ENCODE measurements around the gene SNCB.

SNCB gene

DNA sequence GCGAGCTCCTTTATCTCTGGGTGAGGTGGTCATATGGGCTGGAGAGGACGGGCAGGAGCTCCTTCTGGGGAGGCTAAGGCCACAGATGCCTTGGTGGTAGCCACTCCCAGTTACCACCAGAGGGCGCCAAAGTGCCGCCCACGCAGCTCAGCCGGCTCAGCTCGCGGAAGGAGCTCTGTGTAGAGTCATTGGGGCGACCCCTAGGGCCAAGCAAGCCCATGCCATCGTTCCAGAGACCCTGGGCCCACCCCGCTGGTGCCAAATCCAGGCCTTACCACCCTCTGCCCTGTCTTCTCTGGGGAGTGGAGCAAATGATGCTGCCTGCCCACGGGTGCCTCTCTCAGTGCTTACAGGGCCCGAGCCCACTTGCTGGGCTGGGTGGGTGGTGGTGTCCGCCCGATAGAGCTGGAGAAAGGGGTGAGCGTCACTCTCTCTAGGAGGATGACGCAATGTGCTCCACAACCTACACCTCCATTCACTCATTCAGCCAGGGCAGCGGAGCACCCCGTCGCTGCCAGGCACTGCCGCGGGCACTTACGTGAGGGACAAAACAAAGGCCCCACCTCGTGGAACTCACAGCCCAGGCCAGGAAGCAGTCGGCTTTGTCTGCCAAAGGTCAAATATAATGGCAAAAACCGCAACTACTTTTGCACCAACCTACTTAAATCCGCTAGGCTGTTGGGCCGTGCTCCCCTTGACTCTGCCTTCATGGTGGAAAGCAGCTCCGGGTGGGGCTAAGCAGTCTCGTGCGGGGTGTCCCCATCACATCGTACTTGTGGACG lies 30.7 kb upstream of the SNCB start:
- DNase-seq = peak; percentile 84

DNA sequence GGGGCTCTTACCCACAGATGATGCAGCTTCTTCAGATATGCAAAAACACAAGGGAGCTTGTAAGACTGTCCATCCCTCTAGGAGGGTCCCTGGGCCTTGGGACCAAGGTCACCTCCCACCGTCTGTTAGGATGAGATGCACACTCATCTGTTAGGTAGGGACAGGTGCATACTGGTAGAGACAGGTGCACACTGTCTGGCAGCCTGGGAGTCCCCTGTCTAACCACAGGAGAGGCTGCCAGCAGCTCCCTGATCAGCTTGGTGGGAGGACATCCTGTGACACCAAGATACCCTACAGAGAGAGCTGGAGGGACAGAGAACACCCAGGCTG lies 30.2 kb upstream of the SNCB start:
- no peak for DNase-seq

DNA sequence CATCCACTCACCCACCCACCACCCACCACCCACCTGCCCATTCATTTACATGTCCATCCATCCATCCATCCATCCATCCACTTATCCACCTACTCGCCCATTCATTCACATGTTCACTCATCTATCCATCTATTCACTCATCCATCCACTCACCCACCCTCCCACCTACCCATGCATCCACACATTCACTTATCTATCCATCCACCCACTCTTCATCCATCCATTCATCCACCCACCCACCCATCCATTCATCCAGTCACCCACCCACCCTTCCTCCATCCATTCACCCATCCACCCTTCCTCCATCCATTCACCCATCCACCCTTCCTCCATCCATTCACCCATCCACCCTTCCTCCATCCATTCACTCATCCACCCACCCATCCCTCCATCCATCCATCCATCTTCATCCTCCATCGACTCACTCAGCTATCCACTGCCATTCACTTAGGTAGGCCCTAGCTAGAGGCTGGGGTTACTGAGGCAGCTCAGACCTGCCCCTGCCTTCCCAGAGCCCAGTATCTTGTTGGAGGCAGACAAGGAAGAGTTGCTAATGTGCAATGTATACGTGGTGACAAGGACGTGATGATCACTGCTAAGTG lies 29.6 kb upstream of the SNCB start:
- no peak for DNase-seq

DNA sequence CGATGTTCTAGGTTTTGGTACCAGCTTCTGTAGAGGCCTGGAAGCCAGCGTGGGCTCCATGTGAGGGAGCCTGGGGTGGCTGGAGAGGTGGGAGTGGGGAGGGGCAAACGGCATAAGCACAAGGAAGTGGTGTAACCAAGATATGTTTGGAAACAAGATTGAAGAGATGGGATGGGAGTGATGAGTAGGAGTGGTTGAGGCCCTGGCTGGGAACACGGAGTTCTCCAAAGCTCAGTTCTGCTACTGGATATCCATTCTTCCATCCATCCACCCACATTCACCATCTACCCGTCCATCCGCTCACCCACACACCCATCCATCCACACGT lies 29.1 kb upstream of the SNCB start:
- DNase-seq = no peak

DNA sequence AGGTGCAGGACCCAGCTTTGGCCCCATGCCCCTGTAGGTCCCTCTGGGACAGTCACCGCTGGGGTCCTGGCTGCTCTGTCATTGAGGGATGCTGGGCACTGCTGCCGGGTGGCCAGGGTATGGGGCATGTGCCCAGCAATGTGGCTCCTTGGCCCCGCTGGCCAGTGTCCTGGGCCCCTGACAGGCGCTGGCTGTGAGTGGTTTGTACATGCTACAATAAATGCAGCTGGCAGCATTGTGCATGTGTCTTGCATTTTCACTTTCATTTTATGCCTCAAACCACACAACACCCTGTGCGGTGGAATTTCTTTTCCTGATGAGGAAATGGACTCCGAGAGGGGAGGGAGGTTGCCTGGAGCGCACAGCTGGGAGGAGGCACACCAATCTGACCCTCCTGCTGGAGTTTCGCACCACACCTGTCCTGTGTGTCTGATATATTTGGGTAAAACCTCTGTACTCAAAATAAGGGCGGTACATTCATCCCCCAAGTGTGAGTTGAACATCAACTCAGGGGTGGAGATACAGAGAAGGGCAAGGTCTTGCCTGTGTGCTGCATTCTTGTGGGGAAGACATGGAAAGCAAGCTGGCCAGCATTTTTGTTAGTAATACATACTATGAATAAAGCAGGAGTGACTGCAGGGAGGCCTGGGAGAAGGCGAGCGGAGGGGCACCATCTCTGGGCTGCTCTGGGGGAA lies 28.6 kb upstream of the SNCB start:
- DNase-seq = no peak

DNA sequence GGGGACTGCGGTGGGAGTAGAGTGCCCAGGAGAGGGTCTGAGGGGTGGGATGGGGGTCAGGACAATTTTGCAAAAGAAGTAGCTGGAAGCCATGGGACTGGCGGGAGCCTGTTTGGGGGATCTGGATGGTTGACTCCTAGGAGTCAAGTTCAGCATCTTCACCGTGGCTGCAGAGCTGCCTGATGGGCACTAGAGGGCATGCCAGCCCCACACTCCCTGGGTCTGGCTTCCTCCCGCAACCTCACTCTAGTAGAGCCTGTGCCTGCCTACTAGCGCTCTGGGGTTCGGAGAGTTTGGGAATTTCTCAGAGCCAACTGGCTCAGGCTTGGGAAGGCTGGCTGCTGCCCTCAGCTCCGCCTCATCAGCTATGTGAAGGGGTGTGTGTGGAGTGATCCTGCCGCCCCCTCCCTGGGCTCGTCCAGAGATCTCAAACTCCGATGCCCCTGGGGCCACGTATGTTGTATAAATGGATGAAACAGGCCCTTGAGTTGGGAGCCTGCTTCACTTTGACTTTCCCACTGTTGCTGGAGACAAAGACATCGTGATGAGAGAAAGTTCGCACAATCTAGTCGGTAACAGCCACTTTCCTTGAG lies 27.8 kb upstream of the SNCB start:
- peak; percentile 69 for DNase-seq

DNA sequence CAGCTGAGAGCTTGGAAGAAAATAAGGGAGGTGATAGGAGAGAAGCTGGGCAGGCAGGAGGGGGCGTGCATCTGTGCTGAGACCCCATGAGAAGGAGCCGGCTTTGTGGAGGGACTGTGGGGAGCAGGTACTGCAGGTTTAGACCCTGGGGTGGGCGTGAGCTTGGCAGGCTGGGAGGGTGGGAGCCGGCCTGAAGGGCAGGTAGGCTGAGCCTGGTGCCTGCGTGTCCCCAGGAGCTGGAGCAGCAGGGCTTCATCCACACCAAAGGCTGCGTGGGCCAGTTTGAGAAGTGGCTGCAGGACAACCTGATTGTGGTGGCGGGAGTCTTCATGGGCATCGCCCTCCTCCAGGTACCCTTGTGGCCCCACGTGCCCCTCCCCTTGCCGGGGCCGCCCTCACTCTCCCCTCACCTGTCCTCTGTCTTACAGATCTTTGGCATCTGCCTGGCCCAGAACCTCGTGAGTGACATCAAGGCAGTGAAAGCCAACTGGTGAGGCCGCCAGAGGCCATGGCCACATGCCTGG lies 26.2 kb upstream of the SNCB start:
- no peak for DNase-seq

DNA sequence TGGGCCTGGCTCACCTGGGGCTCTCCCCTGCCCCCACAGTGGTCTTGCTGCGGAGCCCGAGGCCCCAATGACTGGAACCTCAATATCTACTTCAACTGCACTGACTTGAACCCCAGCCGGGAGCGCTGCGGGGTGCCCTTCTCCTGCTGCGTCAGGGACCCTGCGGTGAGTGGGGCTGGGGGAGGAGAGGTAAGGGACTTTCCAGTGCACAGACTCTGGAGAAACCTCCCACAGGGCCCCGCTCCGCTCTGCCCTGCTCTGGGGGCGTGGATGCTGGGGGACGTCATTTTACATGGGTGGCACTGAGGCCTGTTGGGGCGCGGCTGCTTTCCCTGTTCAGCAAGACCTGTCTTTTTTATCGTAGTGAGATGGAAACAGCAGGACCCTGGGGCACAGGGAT lies 24.5 kb upstream of the SNCB start:
- DNase-seq = no peak

DNA sequence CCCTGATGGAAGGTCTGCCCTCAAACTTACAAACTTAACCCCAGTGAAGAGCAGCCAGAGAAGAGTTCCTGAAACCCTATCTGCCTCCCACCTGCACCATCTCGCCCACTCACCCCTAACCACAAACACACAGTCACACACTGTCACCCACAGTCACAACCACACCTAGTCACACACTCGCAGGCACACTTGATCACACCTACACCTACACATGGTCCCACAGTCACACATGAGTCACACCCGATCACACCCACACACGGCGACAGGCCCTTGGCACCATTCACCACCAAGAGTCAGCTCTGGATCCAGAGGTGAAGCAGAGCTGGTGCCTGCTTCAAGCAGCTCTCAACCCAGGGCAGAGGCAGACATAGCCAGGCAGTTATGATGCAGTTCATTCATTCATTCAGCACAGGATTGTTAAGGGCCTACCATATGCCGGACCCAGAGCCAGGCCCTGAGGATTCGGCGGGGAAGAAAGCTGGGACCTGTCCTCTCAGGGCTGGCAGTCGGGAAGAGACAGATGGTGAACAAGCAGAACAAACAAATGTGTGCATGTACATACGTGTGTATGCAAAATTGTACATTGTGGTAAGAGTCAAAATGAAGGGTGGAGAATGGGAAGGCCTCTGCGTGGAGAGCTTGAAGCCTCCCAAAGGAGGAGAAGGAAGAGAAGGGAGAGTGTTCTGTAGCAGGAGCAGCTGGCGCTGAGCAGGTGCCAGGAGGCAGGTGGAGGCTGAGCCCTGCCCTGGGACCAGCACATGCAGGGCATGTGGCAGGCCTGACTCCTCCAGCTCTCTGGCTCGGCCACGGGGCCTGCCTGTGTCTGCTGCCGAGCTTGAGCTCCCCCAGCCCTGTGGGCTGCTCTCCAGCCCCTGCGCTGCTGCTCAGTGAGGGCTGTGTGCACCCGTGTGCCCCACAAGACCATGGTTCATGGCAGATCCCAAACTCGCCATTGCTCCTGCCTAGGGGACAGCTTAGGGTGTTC lies 23.4 kb upstream of the SNCB start:
- peak; percentile 86 for DNase-seq

DNA sequence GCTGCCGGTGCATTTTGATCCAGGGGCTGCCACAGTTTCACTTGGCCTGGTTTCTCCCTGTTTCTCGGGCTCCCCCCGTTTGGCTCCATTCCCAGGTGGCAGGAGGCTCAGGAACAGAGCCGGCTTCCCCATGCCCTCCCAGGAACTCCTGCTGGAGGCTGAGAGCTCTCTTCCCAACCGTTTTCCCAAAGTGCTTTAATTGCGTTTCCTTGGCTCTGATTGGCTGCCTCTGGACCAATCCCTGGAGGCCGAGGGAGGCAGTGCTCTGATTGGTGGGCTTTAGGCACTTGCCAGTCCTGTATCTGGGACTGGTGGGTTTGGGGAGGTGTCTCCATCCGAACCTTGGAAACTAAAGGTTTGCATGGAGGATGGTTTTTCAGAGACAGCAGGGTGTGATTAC lies 21.8 kb upstream of the SNCB start:
- DNase-seq = no peak

DNA sequence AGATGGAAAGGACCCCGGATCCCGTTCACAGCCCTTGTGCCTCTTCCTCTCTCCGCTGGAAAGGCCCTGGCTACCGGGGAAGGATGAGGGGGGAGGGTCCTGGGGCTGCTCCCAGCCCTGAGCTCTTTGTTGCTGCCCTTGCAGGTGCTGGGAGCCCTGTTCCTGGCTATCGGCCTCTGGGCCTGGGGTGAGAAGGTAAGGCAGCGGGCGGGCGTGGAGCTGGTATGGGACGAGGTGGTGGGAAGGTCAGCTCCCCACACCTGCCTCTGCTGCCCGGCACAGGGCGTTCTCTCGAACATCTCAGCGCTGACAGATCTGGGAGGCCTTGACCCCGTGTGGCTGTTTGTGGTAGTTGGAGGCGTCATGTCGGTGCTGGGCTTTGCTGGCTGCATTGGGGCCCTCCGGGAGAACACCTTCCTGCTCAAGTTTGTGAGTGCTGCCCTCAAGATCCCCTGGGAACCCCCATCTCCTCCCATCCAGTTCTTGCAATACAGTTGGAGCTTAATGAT lies 21.2 kb upstream of the SNCB start:
- no peak for DNase-seq

DNA sequence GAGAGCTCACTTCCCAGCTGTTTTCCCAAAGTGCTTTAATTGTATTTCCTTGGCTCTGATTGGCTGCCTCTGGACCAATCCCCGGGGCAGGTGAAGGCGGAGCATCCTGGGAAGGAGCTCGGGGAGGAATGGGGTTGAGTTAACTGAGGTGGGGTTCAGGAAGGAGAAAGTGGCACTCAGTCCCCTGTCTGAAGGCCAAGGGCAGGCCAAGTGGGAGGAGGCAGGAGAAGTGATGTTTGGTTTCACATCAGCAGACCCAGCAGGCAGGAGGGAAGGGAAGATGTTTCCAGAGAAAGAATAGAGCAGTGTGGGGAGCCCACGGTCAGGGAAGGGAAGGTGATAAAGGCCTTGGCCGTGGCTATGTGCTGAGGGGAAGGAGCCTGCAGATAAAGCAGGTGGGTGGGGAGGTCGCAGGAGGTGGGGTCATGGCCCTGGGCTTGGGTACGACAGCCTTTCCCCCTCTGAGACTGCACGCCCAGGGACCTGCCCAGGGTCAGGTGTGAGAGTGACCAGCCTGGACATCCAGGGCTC lies 20.1 kb upstream of the SNCB start:
- DNase-seq = no peak

DNA sequence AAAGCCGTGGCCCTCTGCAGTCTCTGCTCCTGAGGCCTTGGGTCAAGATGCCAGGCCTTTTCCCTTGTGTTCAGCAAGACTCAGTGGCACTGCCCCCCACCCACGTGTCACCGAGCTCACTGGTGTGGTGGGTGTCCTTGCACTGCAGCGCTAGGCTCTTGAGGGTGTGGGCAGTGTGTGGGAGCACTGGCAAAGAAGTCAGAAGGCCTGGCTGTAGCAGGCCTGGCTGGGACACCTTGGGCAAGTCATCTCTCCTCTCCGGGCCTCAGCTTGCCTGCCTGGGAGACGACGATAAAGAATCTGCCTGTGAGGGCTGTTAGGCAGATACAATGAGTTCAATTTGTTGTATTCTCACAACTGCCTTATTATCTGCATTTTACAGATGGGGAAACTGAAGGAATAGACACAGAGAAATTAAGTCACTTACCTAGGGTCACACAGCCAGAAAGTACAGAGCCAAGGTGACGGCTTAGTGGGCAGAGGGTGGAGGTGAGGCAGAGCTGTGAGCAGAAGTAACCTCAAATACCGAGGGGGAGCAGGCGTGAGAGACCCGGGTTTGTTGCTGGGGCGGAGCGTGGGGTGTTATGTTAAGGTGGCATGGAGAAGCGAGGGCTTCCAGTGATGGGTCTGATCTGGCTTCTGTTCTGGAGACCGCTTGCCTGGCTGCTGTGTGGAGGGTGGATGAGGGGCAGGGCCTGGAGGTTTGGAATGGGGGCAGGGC lies 18.3 kb upstream of the SNCB start:
- DNase-seq = peak; percentile 57

DNA sequence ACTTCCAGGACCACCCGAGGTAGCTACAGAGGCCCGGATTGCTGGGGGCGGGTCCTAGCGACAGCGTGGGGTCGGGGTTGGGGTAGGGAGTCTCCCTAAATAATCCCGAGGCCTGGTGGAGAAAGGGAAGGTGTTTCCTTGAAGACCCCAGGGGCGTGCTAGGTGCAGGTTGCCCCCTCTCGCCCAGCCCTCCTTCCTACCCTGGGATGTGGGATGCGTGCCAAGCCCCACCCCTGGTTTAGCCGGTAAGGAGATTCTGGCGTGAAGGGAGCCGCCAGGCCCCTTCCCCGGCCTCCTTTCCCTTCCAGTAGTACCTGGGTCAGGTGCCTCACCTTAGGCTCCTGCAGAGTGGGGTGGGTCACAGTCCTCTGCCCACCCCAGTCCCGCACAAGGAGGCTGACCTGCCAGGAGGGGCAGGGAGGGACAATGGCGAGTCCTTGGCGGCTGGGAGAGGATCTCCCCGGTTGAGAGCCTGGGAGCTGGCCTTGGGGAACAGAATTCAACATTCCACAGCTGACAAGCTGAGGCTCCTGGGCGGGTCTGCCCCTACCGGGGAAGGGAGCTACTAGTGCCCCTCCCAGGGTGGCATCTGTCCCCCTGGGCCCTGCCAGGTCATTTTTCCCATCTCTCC lies 17.6 kb upstream of the SNCB start:
- no peak for DNase-seq

DNA sequence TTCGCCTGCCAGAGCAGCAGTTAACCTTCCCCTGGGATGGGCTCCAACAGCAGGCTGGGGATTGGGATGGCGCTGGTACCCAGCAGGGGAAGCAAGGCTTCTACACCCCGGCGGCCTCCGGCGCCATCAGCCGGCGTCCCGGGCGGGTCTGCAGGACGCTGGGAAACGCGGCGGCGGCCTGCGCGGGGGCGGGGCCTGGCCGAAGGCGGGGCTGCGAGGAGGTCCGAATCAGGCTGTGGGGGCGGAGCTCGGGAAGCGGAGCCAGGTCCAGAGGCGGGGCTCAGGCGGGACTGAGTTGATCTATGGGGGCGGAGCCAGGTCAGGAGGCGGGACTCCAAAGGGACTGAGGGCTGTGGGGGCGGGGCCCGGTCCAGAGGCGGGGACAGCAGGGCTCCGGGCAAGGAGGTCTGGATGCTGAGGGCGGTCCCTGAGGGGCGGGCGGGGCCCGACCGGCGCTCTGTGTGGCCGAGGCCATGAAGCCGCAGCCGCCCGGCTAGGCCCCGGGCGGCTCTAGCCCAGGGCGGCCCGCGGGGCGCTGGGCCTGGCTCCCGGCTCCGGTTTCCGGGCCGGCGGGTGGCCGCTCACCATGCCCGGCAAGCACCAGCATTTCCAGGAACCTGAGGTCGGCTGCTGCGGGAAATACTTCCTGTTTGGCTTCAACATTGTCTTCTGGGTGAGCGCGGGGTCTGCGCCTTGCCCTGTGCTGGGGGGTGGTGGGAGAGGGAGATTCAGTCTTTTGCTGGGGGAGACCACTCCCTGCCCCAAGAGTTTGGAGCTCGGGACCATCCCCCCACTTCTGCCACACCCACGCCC lies 16.9 kb upstream of the SNCB start, which contains the start of gene TSPAN17:
Gene TSPAN17 (plus strand): TSS at position 455 of the 813 bp plus-strand sequence. CDS start 132 bp downstream, at position 587.
- DNase-seq = peak; percentile 99

DNA sequence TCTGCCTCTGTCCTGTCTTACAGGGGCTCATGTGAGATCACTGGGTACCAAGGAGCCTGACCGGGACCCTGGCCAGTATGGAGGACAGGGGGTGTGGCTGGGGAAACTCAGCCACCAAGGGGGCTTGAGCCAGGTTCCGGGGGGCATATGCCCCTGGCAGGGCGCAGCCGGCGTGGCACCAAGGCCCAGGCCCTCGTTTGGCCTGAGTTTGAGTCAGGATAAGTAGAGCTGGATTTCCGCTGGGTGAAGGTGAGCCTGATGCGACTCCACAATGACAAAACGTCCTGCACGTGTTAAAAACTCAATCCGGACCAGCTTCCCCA lies 16.3 kb upstream of the SNCB start:
- DNase-seq = no peak

DNA sequence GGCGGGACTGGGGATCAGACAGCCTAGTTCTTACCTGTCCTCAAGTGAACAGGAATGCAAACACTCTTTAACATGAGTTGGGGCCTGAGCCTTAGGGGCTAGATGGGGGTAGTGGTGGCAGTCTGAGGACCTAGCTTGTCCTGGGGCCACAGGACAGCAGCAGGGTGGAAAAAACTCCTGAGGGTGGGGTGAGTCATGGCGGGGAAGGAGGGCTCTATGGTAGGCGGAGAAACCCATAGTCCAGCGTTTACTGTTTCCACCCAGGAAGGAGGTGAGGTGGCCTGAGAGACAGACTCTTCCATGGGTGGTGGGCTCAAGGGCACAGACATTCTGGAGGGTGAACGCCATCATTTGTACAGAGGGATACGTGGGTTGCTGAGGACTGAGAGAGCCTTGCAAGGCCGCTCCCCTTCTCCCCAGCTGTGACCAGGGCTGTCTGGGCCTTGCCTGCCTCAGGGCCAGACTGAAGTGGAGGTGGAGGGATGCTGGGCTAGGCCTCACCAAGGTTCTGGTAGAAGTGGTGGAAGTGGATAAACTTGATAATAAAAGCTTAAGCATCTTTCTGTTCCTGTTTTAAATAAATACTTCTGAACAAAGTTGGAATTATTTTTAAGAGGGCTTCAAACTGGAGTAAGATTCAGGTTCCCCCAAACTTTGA lies 15.8 kb upstream of the SNCB start:
- DNase-seq = no peak

DNA sequence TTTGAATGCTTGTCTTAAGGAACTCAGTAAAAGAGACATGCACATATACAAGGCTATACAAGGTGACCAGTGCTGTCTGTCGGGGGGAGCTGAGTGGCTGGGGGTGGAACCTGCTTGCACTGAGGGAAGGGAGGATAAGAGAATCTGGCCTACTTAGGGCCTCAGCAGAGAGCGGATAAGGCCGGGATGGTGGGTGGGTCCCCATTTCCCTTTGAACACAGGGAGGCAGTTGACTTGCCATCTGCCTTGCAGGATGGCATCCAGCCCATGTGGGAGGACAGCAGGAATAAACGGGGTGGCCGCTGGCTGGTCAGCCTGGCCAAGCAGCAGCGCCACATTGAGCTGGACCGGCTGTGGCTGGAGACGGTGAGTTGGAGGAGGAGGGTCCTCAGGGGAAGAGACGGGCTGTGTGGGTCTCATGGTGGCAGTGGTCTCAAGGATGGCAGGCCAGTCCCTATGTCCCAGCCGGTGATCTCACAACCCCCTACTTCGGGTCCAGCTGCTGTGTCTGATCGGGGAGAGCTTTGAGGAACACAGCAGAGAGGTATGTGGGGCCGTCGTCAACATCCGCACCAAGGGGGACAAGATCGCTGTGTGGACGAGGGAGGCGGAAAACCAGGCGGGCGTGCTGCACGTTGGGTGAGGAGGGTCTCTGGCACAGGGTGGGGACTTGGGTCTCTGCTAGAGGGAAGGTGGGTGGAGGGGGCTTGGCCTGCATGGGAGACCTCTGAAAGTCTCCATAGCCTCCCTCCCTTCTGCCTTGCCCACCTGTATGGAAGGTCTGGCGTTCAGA lies 14.7 kb upstream of the SNCB start:
- DNase-seq = no peak

DNA sequence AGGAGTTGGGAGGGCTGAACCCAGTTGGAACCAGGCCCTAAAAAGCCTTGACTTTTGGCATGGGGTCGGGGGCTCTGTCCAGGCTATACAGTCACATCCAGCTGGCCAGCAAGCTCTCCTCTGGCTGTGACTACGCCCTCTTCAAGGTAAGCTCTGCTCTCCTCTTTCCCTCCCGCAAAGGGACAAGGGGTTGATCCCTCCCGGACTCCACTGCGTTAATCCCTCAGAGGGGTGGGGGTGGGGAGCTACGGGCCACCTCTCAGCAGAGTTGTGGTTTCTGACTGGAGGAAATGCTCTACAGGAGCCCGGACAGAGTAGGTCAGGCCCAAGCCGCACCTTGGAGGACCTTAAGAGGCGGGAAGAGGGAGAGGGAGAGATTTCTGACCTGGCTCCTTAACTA lies 14.0 kb upstream of the SNCB start:
- no peak for DNase-seq

All from activated CD8-positive, alpha-beta memory T cell treated with anti-CD3 and anti-CD28 coated beads, Interleukin-2, amount 50 U/mL, for 4 hours (primary cell).